H9 (cell line): ENCODE measurements around the gene ZNF80. TPM values are rescaled to one million over a fixed set of nuclear protein-coding genes. Genes with fewer than 3 reads are reported as not detected.

Source experiments
- DNase-seq: peaks from one replicate; pipeline ENCODE4 v3.0.0-alpha.2; 2017
- H2AFZ ChIP-seq: one replicate; pipeline ENCODE4 v1.6.1; 2013; ENCODE audit warnings: mild to moderate bottlenecking, low read length, control low read depth, moderate library complexity
- H2AK5ac ChIP-seq: 2 replicates; pipeline ENCODE4 v1.6.1; 2013; ENCODE audit warnings: low read length, control low read depth, mixed read lengths; ENCODE audit not compliant: insufficient read length
- H2BK120ac ChIP-seq: one replicate; pipeline ENCODE4 v1.6.1; 2013; ENCODE audit warnings: low read depth, mild to moderate bottlenecking, low read length, control low read depth, inconsistent platforms; ENCODE audit not compliant: poor library complexity, severe bottlenecking
- H2BK12ac ChIP-seq: 2 replicates; pipeline ENCODE4 v1.6.1; 2013; ENCODE audit warnings: low read length, control low read depth, mixed read lengths, low read depth; ENCODE audit not compliant: insufficient read length
- H2BK15ac ChIP-seq: 2 replicates; pipeline ENCODE4 v1.6.1; 2013; ENCODE audit warnings: low read depth, low read length, control low read depth
- H2BK20ac ChIP-seq: one replicate; pipeline ENCODE4 v1.6.1; 2013; ENCODE audit warnings: low read depth, mild to moderate bottlenecking, low read length, control low read depth, inconsistent platforms; ENCODE audit not compliant: poor library complexity, severe bottlenecking
- H2BK5ac ChIP-seq: 2 replicates; pipeline ENCODE4 v1.6.1; 2013; ENCODE audit warnings: low read length, control low read depth, mixed read lengths; ENCODE audit not compliant: insufficient read length
- H3K14ac ChIP-seq: 2 replicates; pipeline ENCODE4 v1.6.1; 2013; ENCODE audit warnings: low read length, control low read depth; ENCODE audit not compliant: insufficient read depth
- H3K18ac ChIP-seq: 2 replicates; pipeline ENCODE4 v1.6.1; 2013; ENCODE audit warnings: low read depth, mild to moderate bottlenecking, mixed read lengths, low read length, control low read depth; ENCODE audit not compliant: insufficient read length
- H3K23ac ChIP-seq: 2 replicates; pipeline ENCODE4 v1.6.1; 2013; ENCODE audit warnings: low read length, control low read depth, mixed read lengths, low read depth; ENCODE audit not compliant: insufficient read length
- H3K23me2 ChIP-seq: 2 replicates; pipeline ENCODE4 v1.6.1; 2013; ENCODE audit warnings: low read depth, mild to moderate bottlenecking, mixed read lengths, low read length, control low read depth; ENCODE audit not compliant: insufficient read length, poor library complexity, severe bottlenecking
- H3K27ac ChIP-seq: 2 replicates; pipeline ENCODE4 v1.5.1; 2013; ENCODE audit warnings: low read length, control low read depth, mixed read lengths, low read depth; ENCODE audit not compliant: insufficient read length
- H3K27me3 ChIP-seq: 2 replicates; pipeline ENCODE4 v1.6.1; 2013; ENCODE audit warnings: low read length, control low read depth, inconsistent platforms; ENCODE audit not compliant: insufficient read depth
- H3K4ac ChIP-seq: 2 replicates; pipeline ENCODE4 v1.6.1; 2013; ENCODE audit warnings: low read depth, mild to moderate bottlenecking, control low read depth, inconsistent platforms, low read length, moderate library complexity
- H3K4me1 ChIP-seq: 2 replicates; pipeline ENCODE4 v1.6.1; 2013; ENCODE audit warnings: low read length, control low read depth, inconsistent platforms; ENCODE audit not compliant: insufficient read depth
- H3K4me2 ChIP-seq: 2 replicates; pipeline ENCODE4 v1.6.1; 2013; ENCODE audit warnings: low read length, control low read depth, mixed read lengths; ENCODE audit not compliant: insufficient read length, insufficient read depth
- H3K56ac ChIP-seq: 2 replicates; pipeline ENCODE4 v1.6.1; 2013; ENCODE audit warnings: low read depth, mild to moderate bottlenecking, mixed read lengths, low read length, control low read depth; ENCODE audit not compliant: insufficient read length
- H3K79me1 ChIP-seq: 2 replicates; pipeline ENCODE4 v1.6.1; 2013; ENCODE audit warnings: low read depth, mild to moderate bottlenecking, moderate library complexity, low read length, control low read depth, inconsistent platforms; ENCODE audit not compliant: insufficient read depth, poor library complexity, severe bottlenecking
- H3K79me2 ChIP-seq: 2 replicates; pipeline ENCODE4 v1.6.1; 2013; ENCODE audit warnings: low read length, control low read depth, inconsistent platforms; ENCODE audit not compliant: insufficient read depth
- H3K9ac ChIP-seq: 2 replicates; pipeline ENCODE4 v1.6.1; 2013; ENCODE audit warnings: low read length, control low read depth, mixed read lengths; ENCODE audit not compliant: insufficient read length; ENCODE audit errors: extremely low read depth
- H3K9me3 ChIP-seq: one replicate; pipeline ENCODE4 v1.6.1; 2013; ENCODE audit warnings: low read depth, low read length, inconsistent platforms; ENCODE audit not compliant: control insufficient read depth
- H3T11ph ChIP-seq: one replicate; pipeline ENCODE4 v1.6.1; 2013; ENCODE audit warnings: mild to moderate bottlenecking, low read length, control low read depth, inconsistent platforms
- H4K20me1 ChIP-seq: one replicate; pipeline ENCODE4 v1.6.1; 2013; ENCODE audit not compliant: control insufficient read depth, insufficient read length, insufficient read depth
- H4K5ac ChIP-seq: 2 replicates; pipeline ENCODE4 v1.6.1; 2013; ENCODE audit warnings: low read depth, mild to moderate bottlenecking, mixed read lengths, low read length, control low read depth; ENCODE audit not compliant: insufficient read length
- H4K8ac ChIP-seq: replicated peaks from 2 replicates; pipeline ENCODE4 v1.6.1; 2013; ENCODE audit warnings: low read length, control low read depth, mixed read lengths, low read depth; ENCODE audit not compliant: insufficient read length
- H4K91ac ChIP-seq: 2 replicates; pipeline ENCODE4 v1.6.1; 2013; ENCODE audit warnings: low read depth, mild to moderate bottlenecking, moderate library complexity, mixed read lengths, low read length, control low read depth; ENCODE audit not compliant: insufficient read length
- H3K27ac Mint-ChIP-seq, 3 experiments: 2 replicates in 2 of 3; 3 replicates in 1 of 3; pipeline ENCODE4 v1.8.0; 2020 to 2021; ENCODE audit warnings: mixed read lengths in 3 of 3, mild to moderate bottlenecking in 1 of 3, moderate library complexity in 1 of 3
- H3K27me3 Mint-ChIP-seq: 2 replicates; pipeline ENCODE4 v1.8.0; 2021; ENCODE audit warnings: low read depth, mild to moderate bottlenecking, moderate library complexity, mixed read lengths
- H3K36me3 Mint-ChIP-seq, 3 experiments: 2 replicates in 2 of 3; 3 replicates in 1 of 3; pipeline ENCODE4 v1.8.0; 2020 to 2021; ENCODE audit warnings: low read depth in 3 of 3, mixed read lengths in 3 of 3; ENCODE audit not compliant: insufficient read depth in 1 of 3
- H3K4me1 Mint-ChIP-seq, 2 experiments: 2 replicates each; pipeline ENCODE4 v1.8.0; 2020; ENCODE audit warnings: mixed read lengths in 2 of 2
- H3K4me3 Mint-ChIP-seq, 2 experiments: 2 replicates in 1 of 2; 3 replicates in 1 of 2; pipeline ENCODE4 v1.8.0; 2020 to 2021; ENCODE audit warnings: mild to moderate bottlenecking in 2 of 2, mixed read lengths in 2 of 2, moderate library complexity in 1 of 2
- H3K9me3 Mint-ChIP-seq, 2 experiments: 2 replicates in 1 of 2; 3 replicates in 1 of 2; pipeline ENCODE4 v1.8.0; 2020; ENCODE audit warnings: mild to moderate bottlenecking in 2 of 2, mixed read lengths in 2 of 2, moderate library complexity in 1 of 2
- WGBS: extraction: QIAGEN DNeasy Blood & Tissue Kit; methylation state at CpG from one replicate; pipeline ENCODE4 v1.1.7; 2013; ENCODE audit warnings: missing lambda C conversion rate, low lambda C conversion rate, mixed read lengths; ENCODE audit not compliant: insufficient read length; ENCODE audit errors: extremely low coverage; 5-methylcytosine and 5-hydroxymethylcytosine counted together
- total RNA-seq: library from RNA; stranded (reverse); gene quantifications from 2 replicates; pipeline ENCODE4 v1.2.1, GENCODE V29; 2021
- TF ChIP-seq, protein P1 (sequence below): fragments of 200-600 bp; sonication (generic); conservative IDR thresholded peaks from 3 replicates; pipeline ENCODE4 v1.8.0; 2021; ENCODE audit warnings: antibody characterized with exemption, mild to moderate bottlenecking

The ZNF80 gene
- total RNA-seq, 1 experiment from 2014 or later, result not detected

DNA sequence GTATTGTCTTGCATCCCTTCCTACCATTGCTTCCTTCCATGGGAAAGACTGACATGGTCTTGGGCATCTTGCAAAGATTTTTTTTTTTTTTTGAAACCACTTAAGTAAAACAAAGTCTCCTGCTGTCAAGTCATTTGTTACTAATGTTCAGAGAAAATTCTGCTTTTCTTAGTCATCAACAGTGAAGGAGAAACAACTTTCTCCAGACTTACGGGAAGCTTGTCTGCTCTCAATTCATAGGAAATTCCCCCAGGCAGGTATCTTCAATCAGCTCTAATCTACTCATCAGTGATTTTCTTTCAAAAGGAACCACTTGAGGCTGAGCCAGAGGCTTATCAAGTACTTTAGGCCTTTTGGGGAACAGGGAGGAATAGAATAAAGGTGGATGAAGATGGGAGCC lies 42.6 kb downstream of the ZNF80 start:
- no peak overlapping the region for H2BK5ac ChIP-seq
- no peak overlapping the region for H3K14ac ChIP-seq
- no peak overlapping the region for H2BK120ac ChIP-seq
- H2AK5ac ChIP-seq, result no peak overlapping the region
- Mint-ChIP-seq H3K27me3 (no peaks in the 10 kb centered on the region), H3K4me3 (no peak overlapping the region), H3K9me3 (no peaks in the 10 kb centered on the region; a peak in 1 of 5 replicates), H3K27ac (no peak overlapping the region), H3K36me3 (no peaks in the 10 kb centered on the region), H3K4me1 (peaks cover 0 to 6% of the 10 kb centered on the region in 2 experiments; a peak in 1 of 4 replicates)
- no CpG with 5 or more reads among the region's 1 CpG for WGBS
- H4K8ac ChIP-seq, result no peak overlapping the region
- no peaks in the 10 kb centered on the region for H3K79me1 ChIP-seq
- H2AFZ ChIP-seq, result no peak overlapping the region
- H2BK20ac ChIP-seq, result no peak overlapping the region
- H3K9ac ChIP-seq, result no peak overlapping the region
- H3K56ac ChIP-seq, result no peak overlapping the region
- H3T11ph ChIP-seq, result no peak overlapping the region
- H3K79me2 ChIP-seq, result no peaks in the 10 kb centered on the region
- H4K5ac ChIP-seq, result no peak overlapping the region
- no peak for DNase-seq
- no peak overlapping the region for H3K27ac ChIP-seq
- H2BK12ac ChIP-seq, result no peak overlapping the region
- TF ChIP-seq, protein P1, sequence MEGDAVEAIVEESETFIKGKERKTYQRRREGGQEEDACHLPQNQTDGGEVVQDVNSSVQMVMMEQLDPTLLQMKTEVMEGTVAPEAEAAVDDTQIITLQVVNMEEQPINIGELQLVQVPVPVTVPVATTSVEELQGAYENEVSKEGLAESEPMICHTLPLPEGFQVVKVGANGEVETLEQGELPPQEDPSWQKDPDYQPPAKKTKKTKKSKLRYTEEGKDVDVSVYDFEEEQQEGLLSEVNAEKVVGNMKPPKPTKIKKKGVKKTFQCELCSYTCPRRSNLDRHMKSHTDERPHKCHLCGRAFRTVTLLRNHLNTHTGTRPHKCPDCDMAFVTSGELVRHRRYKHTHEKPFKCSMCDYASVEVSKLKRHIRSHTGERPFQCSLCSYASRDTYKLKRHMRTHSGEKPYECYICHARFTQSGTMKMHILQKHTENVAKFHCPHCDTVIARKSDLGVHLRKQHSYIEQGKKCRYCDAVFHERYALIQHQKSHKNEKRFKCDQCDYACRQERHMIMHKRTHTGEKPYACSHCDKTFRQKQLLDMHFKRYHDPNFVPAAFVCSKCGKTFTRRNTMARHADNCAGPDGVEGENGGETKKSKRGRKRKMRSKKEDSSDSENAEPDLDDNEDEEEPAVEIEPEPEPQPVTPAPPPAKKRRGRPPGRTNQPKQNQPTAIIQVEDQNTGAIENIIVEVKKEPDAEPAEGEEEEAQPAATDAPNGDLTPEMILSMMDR, result no peak
- H2BK15ac ChIP-seq, result no peak overlapping the region
- no peaks in the 10 kb centered on the region for H4K20me1 ChIP-seq
- H3K4ac ChIP-seq, result no peak overlapping the region
- no peaks in the 10 kb centered on the region for H3K23me2 ChIP-seq
- no peak overlapping the region for H3K23ac ChIP-seq
- H4K91ac ChIP-seq, result no peak overlapping the region
- H3K4me1 ChIP-seq, result no peaks in the 10 kb centered on the region
- H3K18ac ChIP-seq, result no peak overlapping the region
- H3K27me3 ChIP-seq, result no peaks in the 10 kb centered on the region
- H3K9me3 ChIP-seq, result no peaks in the 10 kb centered on the region
- no peak overlapping the region for H3K4me2 ChIP-seq
